SK-N-MC (cell line): ENCODE data around the gene ACSM6.

Source experiments
- EZH2 ChIP-seq: fragments of 200-600 bp; sonication (generic); IDR thresholded peaks from one replicate; pipeline ENCODE4 v1.6.1; 2017; ENCODE audit warnings: antibody characterized with exemption
- POLR2AphosphoS5 ChIP-seq: IDR thresholded peaks from 2 replicates; pipeline ENCODE4 v1.6.1; 2012; ENCODE audit warnings: mild to moderate bottlenecking, low read depth, low read length, borderline replicate concordance

DNA sequence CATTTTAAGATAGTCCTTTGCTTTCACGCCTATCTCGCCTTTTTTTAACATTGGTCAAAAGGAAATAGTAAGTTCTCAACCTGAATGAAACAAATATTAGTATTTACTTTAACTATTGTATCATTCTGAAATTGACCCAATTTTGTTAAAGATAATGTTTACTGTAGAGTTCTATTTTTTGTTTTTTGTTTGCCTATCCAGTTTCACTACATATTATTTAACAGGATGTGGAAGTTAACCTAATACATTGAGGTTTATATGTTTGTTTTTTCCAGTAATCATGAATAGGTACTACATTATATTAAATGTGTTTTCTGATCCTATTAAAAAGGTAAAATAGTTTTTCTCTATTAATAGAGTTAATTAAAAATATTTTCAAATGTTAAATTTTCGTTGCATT, 26.5 kb downstream of the ACSM6 start:
- no peak for TF ChIP-seq EZH2
- TF ChIP-seq POLR2AphosphoS5: no peak
